Naive thymus-derived CD4-positive, alpha-beta T cell (primary cell): ENCODE measurements around the gene ITPR2. TPM values are rescaled to one million over a fixed set of nuclear protein-coding genes. Genes with fewer than 3 reads are reported as not detected.
"Not testable (repeated sequence)": the region's sequence is repeated elsewhere in the genome, so short reads cannot be mapped to it uniquely, and the experiment has no call there.

Experiments used
- ATAC-seq: fragments of 150-1000 bp; cut with Tn5 transposase; 2 replicates; pipeline ENCODE4 v1.10.0; 2021; ENCODE audit warnings: mild to moderate bottlenecking, moderate library complexity
- CTCF ChIA-PET: fragments of 350-600 bp; sonication (Branson Sonifier 250); formaldehyde crosslinking; loops from one replicate; lab custom pipeline; 2021; ENCODE audit warnings: antibody characterized with exemption; lab: Charles Lee
- POLR2A ChIA-PET: fragments of 350-600 bp; sonication (Branson Sonifier 250); formaldehyde crosslinking; loops from one replicate; lab custom pipeline; 2021; ENCODE audit warnings: antibody characterized with exemption, inconsistent platforms; lab: Charles Lee
- DNase-seq, 9 donors: peaks; one replicate each; pipeline versions ENCODE4 v3.0.0 to v3.0.0-alpha.2; 2020 to 2022; ENCODE audit warnings: mixed read lengths in 1 of 9
- H3K27ac ChIP-seq: one replicate; pipeline ENCODE4 v1.7.0; 2013; ENCODE audit warnings: mild to moderate bottlenecking, low read depth, low read length, moderate library complexity
- H3K27me3 ChIP-seq, 2 donors: one replicate each; pipeline ENCODE4 v1.7.0; 2013; ENCODE audit warnings: low read length in 2 of 2, mild to moderate bottlenecking in 2 of 2, moderate library complexity in 2 of 2; ENCODE audit not compliant: control insufficient read depth in 2 of 2, insufficient read depth in 2 of 2
- H3K36me3 ChIP-seq, 3 experiments: 1 replicate in 2 of 3; 2 replicates in 1 of 3; pipeline ENCODE4 v1.7.0; 2013; ENCODE audit warnings: low read length in 3 of 3, mild to moderate bottlenecking in 3 of 3, moderate library complexity in 1 of 3; ENCODE audit not compliant: insufficient read depth in 3 of 3, control insufficient read depth in 2 of 3
- H3K4me1 ChIP-seq, 2 donors: one replicate each; pipeline ENCODE4 v1.7.0; 2013; ENCODE audit warnings: low read length in 2 of 2, mild to moderate bottlenecking in 2 of 2, moderate library complexity in 1 of 2; ENCODE audit not compliant: control insufficient read depth in 2 of 2, insufficient read depth in 2 of 2
- H3K4me3 ChIP-seq: 2 replicates; pipeline ENCODE4 v1.7.0; 2013; ENCODE audit warnings: mild to moderate bottlenecking, low read length
- H3K9me3 ChIP-seq, 3 experiments: 1 replicate in 2 of 3; 2 replicates in 1 of 3; pipeline ENCODE4 v1.7.0; 2013; ENCODE audit warnings: low read length in 3 of 3; ENCODE audit not compliant: control insufficient read depth in 2 of 3
- H3K27ac Mint-ChIP-seq, 9 donors: one replicate each; pipeline ENCODE4 v1.8.0; 2020 to 2022; ENCODE audit warnings: mixed read lengths in 9 of 9, mild to moderate bottlenecking in 8 of 9, moderate library complexity in 5 of 9, inconsistent platforms in 2 of 9
- H3K27me3 Mint-ChIP-seq, 5 donors: one replicate each; pipeline ENCODE4 v1.8.0; 2021 to 2022; ENCODE audit warnings: mixed read lengths in 5 of 5, mild to moderate bottlenecking in 1 of 5
- H3K36me3 Mint-ChIP-seq, 5 donors: one replicate each; pipeline ENCODE4 v1.8.0; 2020 to 2022; ENCODE audit warnings: mixed read lengths in 5 of 5, mild to moderate bottlenecking in 3 of 5, inconsistent platforms in 1 of 5
- H3K4me1 Mint-ChIP-seq, 7 donors: one replicate each; pipeline ENCODE4 v1.8.0; 2020 to 2022; ENCODE audit warnings: mixed read lengths in 7 of 7, mild to moderate bottlenecking in 3 of 7, inconsistent platforms in 1 of 7
- H3K4me3 Mint-ChIP-seq, 10 donors: one replicate each; pipeline ENCODE4 v1.8.0; 2020 to 2022; ENCODE audit warnings: mild to moderate bottlenecking in 10 of 10, mixed read lengths in 10 of 10, moderate library complexity in 6 of 10, inconsistent platforms in 2 of 10
- H3K9me3 Mint-ChIP-seq, 11 donors: one replicate each; pipeline ENCODE4 v1.8.0; 2020 to 2022; ENCODE audit warnings: mixed read lengths in 11 of 11, mild to moderate bottlenecking in 4 of 11, inconsistent platforms in 1 of 11, moderate library complexity in 1 of 11
- intact Hi-C, 2 donors: fragments of 100-400 bp; cut with micrococcal nuclease; formaldehyde crosslinking; loops; one replicate each; pipeline ENCODE4 v1.15.1; 2023
- polyA plus RNA-seq, 2 donors: library from polyadenylated mRNA; unstranded; fragments of 300-500 nt; fragmentation: Illumina TruSeq; gene quantifications; one replicate each; pipeline ENCODE4 v1.2.3, GENCODE V29; 2021
- total RNA-seq, 6 experiments: library from RNA in 5 of 6; stranded (reverse) in 5 of 6; gene quantifications; 1 replicate in 5 of 6; 2 replicates in 1 of 6; pipeline ENCODE4 v1.2.3 and lab custom pipeline; 2021 to 2026

The ITPR2 gene
- total and polyA plus RNA-seq, 7 experiments from 2014 or later: 11.3 to 71.5 (median 51.4) TPM

DNA sequence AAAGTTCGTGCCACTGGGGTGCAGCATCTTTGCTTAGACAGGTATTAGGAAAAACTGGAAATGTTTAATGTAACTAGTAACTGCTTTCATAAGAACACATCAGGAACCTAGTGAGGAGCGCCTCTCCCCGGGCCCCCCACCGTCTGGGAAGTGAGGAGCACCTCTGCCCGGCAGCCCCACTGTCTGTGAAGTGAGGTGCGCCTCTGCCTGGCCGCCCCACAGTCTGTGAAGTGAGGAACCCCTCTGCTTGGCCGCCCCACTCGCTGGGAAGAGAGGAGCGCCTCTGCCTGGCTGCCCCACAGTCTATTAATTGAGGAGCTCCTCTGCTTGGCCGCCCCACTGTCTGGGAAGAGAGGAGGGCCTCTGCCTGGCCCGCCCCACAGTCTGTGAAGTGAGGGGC is 224.7 kb downstream of the ITPR2 start:
- POLR2A ChIA-PET: interaction anchor here (0.7 kb wide), 1 partner anchor 1556 kb away, joined by 8 read pairs; a partner anchor contains a TSS
- H3K27me3 ChIP-seq: no peaks in the 10 kb centered on the region
- Mint-ChIP-seq H3K27ac (no peak overlapping the region), H3K27me3 (no peaks in the 10 kb centered on the region), H3K36me3 (peaks cover 1 to 34% (median 15%) of the 10 kb centered on the region in 5 donors), H3K9me3 (no peaks in the 10 kb centered on the region), H3K4me3 (no peak overlapping the region), H3K4me1 (peaks cover 0 to 2% (median 0%) of the 10 kb centered on the region in 7 donors)
- no peaks in the 10 kb centered on the region for H3K9me3 ChIP-seq
- H3K4me3 ChIP-seq: no peak overlapping the region
- H3K27ac ChIP-seq: no peak overlapping the region
- intact Hi-C loops: no loop called here
- H3K4me1 ChIP-seq: no peaks in the 10 kb centered on the region
- no peaks in the 10 kb centered on the region for H3K36me3 ChIP-seq
- CTCF ChIA-PET: no interaction called here
- no peak for DNase-seq
- ATAC-seq: no peak

DNA sequence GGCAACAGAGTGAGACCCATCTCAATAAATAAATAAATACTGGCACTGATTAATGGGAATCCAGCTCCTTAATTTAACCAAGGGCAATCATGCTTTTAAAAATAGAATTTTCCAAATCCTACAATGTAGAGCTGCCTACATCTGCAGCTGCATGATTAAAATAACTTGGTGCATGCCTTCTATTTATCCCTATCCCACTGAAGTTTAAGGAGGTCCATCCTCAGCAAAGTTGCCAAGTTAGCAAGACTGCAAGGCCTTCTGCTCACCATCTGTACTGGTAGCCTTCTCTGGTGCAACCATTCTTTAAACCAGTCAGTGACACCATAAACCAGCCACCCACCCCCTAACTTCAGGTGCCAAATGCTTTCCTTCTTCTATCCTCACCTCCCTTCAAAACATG is 226.1 kb downstream of the ITPR2 start:
- DNase-seq (no peak), ATAC-seq (no peak)
- H3K4me3 Mint-ChIP-seq: no peak overlapping the region
- H3K36me3 Mint-ChIP-seq: peaks cover 4 to 40% (median 29%) of the 10 kb centered on the region in 5 donors
- H3K9me3 Mint-ChIP-seq: peaks cover 0 to 2% (median 0%) of the 10 kb centered on the region in 11 donors
- peaks cover 0 to 2% (median 0%) of the 10 kb centered on the region in 3 experiments for H3K36me3 ChIP-seq
- no peaks in the 10 kb centered on the region for H3K27me3 ChIP-seq
- H3K27ac Mint-ChIP-seq: no peak overlapping the region
- ChIA-PET CTCF (no interaction called here), POLR2A (no interaction called here)
- no peaks in the 10 kb centered on the region for H3K4me1 ChIP-seq
- no peaks in the 10 kb centered on the region for H3K27me3 Mint-ChIP-seq
- intact Hi-C loops: no loop called here
- H3K4me1 Mint-ChIP-seq: peaks cover 0 to 2% (median 0%) of the 10 kb centered on the region in 7 donors
- H3K9me3 ChIP-seq: no peaks in the 10 kb centered on the region
- H3K27ac ChIP-seq: no peak overlapping the region
- no peak overlapping the region for H3K4me3 ChIP-seq

DNA sequence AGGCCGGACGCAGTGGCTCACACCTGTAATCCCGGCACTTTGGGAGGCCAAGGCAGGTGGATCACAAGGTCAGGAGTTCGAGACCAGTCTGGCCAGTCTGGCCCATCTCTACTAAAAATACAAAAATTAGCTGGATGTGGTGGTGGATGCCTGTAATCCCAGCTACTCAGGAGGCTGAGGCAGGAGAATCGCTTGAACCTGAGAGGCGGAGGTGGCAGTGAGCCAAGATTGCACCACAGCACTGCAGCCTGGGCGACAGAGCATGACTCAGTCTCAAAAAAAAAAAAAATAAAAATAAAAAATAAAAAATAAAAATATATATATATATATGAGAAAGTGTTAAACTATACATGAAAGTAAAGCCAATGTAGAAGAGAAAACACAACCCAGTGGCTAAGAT is 228.2 kb downstream of the ITPR2 start:
- H3K36me3 Mint-ChIP-seq: peaks cover 15 to 55% (median 45%) of the 10 kb centered on the region in 5 donors
- ATAC-seq, H3K4me3 Mint-ChIP-seq, H3K27ac Mint-ChIP-seq, H3K4me1 ChIP-seq, H3K9me3 Mint-ChIP-seq, intact Hi-C loops, H3K4me3 ChIP-seq, DNase-seq, H3K27ac ChIP-seq, POLR2A ChIA-PET, CTCF ChIA-PET, H3K27me3 Mint-ChIP-seq, H3K4me1 Mint-ChIP-seq, H3K9me3 ChIP-seq, H3K27me3 ChIP-seq: not testable (repeated sequence)
- H3K36me3 ChIP-seq: peaks cover 0 to 15% (median 0%) of the 10 kb centered on the region in 3 experiments

GRCh38 chr12:26599096-26599695 is 233.8 kb downstream of the ITPR2 start:
- no peak for DNase-seq
- peaks cover 0 to 55% (median 4%) of the 10 kb centered on the region in 3 experiments for H3K36me3 ChIP-seq
- Mint-ChIP-seq H3K27ac (no peak overlapping the region), H3K4me3 (no peak overlapping the region), H3K9me3 (peaks cover 0 to 6% (median 0%) of the 10 kb centered on the region in 11 donors), H3K4me1 (peaks cover 0 to 4% (median 0%) of the 10 kb centered on the region in 7 donors), H3K36me3 (peaks cover 29 to 81% (median 73%) of the 10 kb centered on the region in 5 donors), H3K27me3 (no peaks in the 10 kb centered on the region)
- CTCF ChIA-PET: no interaction called here
- H3K4me3 ChIP-seq: no peak overlapping the region
- no peaks in the 10 kb centered on the region for H3K27me3 ChIP-seq
- POLR2A ChIA-PET: no interaction called here
- H3K27ac ChIP-seq: no peak overlapping the region
- H3K9me3 ChIP-seq: no peaks in the 10 kb centered on the region
- no peaks in the 10 kb centered on the region for H3K4me1 ChIP-seq
- ATAC-seq: no peak
- intact Hi-C loops: no loop called here

- Histone ChIP-seq H3K4me3 (no peak overlapping the region), H3K27ac (no peak overlapping the region), H3K36me3 (peaks cover 0 to 55% (median 4%) of the 10 kb centered on the region in 3 experiments), H3K27me3 (no peaks in the 10 kb centered on the region), H3K4me1 (no peaks in the 10 kb centered on the region), H3K9me3 (no peaks in the 10 kb centered on the region)
- Mint-ChIP-seq H3K27me3 (no peaks in the 10 kb centered on the region), H3K9me3 (peaks cover 0 to 10% (median 0%) of the 10 kb centered on the region in 11 donors), H3K36me3 (peaks cover 26 to 82% (median 73%) of the 10 kb centered on the region in 5 donors), H3K4me1 (peaks cover 0 to 6% (median 0%) of the 10 kb centered on the region in 7 donors), H3K27ac (no peak overlapping the region), H3K4me3 (no peak overlapping the region)
- ATAC-seq (no peak), DNase-seq (no peak)
- ChIA-PET POLR2A (no interaction called here), CTCF (no interaction called here)
- intact Hi-C loops: no loop called here
Measured at GRCh38 chr12:26595806-26596205, 237.2 kb downstream of the ITPR2 start.

DNA sequence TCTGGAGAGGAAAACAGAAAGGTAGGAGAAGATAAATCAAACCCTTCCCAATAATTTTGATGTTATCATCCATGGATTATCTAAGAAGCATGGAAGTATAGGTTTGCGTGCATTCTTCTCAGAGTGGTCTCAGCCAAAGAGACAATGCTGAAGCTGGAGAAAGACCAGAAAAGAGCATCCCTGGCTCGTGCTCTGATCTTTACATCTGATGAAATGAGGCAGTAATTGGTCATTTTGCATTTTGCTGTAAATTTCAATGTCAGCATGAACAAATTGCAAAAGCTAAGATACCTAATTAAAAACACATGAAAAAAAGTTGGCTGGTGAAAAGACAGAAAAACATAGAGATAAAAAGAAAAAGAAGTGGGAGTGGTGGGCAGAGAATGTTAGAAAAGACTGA is 252.4 kb downstream of the ITPR2 start:
- intact Hi-C loops: no loop called here
- Mint-ChIP-seq H3K4me1 (peaks cover 6 to 22% (median 16%) of the 10 kb centered on the region in 7 donors), H3K27ac (peak overlapping the region in 2 of 9 donors; percentile 16 to 28), H3K9me3 (peaks cover 0 to 5% (median 0%) of the 10 kb centered on the region in 11 donors), H3K4me3 (no peak overlapping the region), H3K27me3 (no peaks in the 10 kb centered on the region), H3K36me3 (peaks cover 4 to 48% (median 38%) of the 10 kb centered on the region in 5 donors)
- Histone ChIP-seq H3K27me3 (no peaks in the 10 kb centered on the region), H3K4me1 (peaks cover 4% of the 10 kb centered on the region in 2 donors), H3K4me3 (no peak overlapping the region), H3K36me3 (peaks cover 0 to 9% (median 0%) of the 10 kb centered on the region in 3 experiments), H3K9me3 (no peaks in the 10 kb centered on the region), H3K27ac (no peak overlapping the region)
- DNase-seq: no peak
- ChIA-PET CTCF (no interaction called here), POLR2A (no interaction called here)
- no peak for ATAC-seq

DNA sequence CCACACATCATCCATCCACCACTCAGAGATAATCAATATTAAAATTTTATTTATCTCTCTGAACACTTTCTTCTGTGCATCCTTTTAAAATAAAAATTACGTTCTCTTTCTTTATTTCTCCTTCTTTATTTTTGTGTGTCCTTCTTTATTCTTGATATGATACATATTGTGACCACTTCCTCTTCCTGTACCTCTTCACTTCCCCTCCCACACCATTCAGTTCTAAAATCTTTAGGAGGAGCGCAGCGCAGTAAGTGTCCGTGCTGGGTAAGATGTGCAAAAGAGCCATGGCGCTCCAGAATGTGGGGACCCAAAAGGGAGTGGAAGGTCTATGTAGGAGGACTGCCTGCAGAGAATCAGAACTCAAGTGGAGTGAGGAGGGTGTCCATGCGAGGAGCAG is 256.7 kb downstream of the ITPR2 start:
- no peak for DNase-seq
- H3K36me3 Mint-ChIP-seq: peaks cover 15 to 76% (median 52%) of the 10 kb centered on the region in 5 donors
- H3K36me3 ChIP-seq: peaks cover 0 to 12% (median 0%) of the 10 kb centered on the region in 3 experiments
- no peaks in the 10 kb centered on the region for H3K27me3 Mint-ChIP-seq
- ChIA-PET CTCF (no interaction called here), POLR2A (no interaction called here)
- peaks cover 6 to 22% (median 20%) of the 10 kb centered on the region in 7 donors for H3K4me1 Mint-ChIP-seq
- H3K27ac Mint-ChIP-seq: peak overlapping the region in 4 of 9 donors; percentile 1 to 16 (median 14)
- peaks cover 4% of the 10 kb centered on the region in 2 donors for H3K4me1 ChIP-seq
- H3K27me3 ChIP-seq: no peaks in the 10 kb centered on the region
- intact Hi-C loops: no loop called here
- H3K27ac ChIP-seq: no peak overlapping the region
- peaks cover 0 to 5% (median 0%) of the 10 kb centered on the region in 11 donors for H3K9me3 Mint-ChIP-seq
- no peak overlapping the region for H3K4me3 ChIP-seq
- no peaks in the 10 kb centered on the region for H3K9me3 ChIP-seq
- ATAC-seq: no peak
- H3K4me3 Mint-ChIP-seq: peak overlapping the region in 5 of 10 donors; percentile 1 to 37 (median 4)
